HepG2 (cell line): ENCODE results near the gene ESPN. TPM values are rescaled to one million over a fixed set of nuclear protein-coding genes. Genes with fewer than 3 reads are reported as not detected.

Experiments
- ATRX ChIP-seq: sonication (generic); formaldehyde crosslinking; IDR thresholded peaks from 2 replicates; pipeline ENCODE4 v1.4.0; 2020; ENCODE audit warnings: missing genetic modification reagents, borderline replicate concordance
- DMAP1 ChIP-seq: IDR thresholded peaks from 2 replicates; pipeline ENCODE4 v1.6.1; 2016
- FOXA1 ChIP-seq, 2 experiments: fragments of 450-650 bp in 1 of 2; sonication (generic) in 1 of 2; formaldehyde crosslinking in 1 of 2; IDR thresholded peaks; 2 replicates each; pipeline versions ENCODE4 v1.4.0 to v1.6.1; 2016 to 2020; ENCODE audit warnings: missing genetic modification reagents in 1 of 2
- SIX4 ChIP-seq: sonication (generic); formaldehyde crosslinking; IDR thresholded peaks from 2 replicates; pipeline ENCODE4 v1.4.0; 2020; ENCODE audit warnings: missing genetic modification reagents
- SMAD9 ChIP-seq: sonication (generic); formaldehyde crosslinking; IDR thresholded peaks from 2 replicates; pipeline ENCODE4 v1.5.1; 2020; ENCODE audit warnings: mild to moderate bottlenecking, missing genetic modification reagents
- TOPORS ChIP-seq: sonication (generic); formaldehyde crosslinking; IDR thresholded peaks from 2 replicates; pipeline ENCODE4 v1.8.0; 2023; ENCODE audit warnings: mild to moderate bottlenecking, missing genetic modification reagents
- ZNF124 ChIP-seq: sonication (generic); formaldehyde crosslinking; IDR thresholded peaks from 2 replicates; pipeline ENCODE4 v1.4.0; 2020; ENCODE audit warnings: missing genetic modification reagents
- ZNF180 ChIP-seq: sonication (generic); formaldehyde crosslinking; IDR thresholded peaks from 2 replicates; pipeline ENCODE4 v1.4.0; 2020; ENCODE audit warnings: low read depth, missing genetic modification reagents, borderline replicate concordance
- ZNF589 ChIP-seq: sonication (generic); formaldehyde crosslinking; conservative IDR thresholded peaks from 2 replicates; pipeline ENCODE4 v1.8.0; 2022; ENCODE audit warnings: mild to moderate bottlenecking, moderate library complexity, missing genetic modification reagents
- ZNF672 ChIP-seq: sonication (generic); formaldehyde crosslinking; IDR thresholded peaks from 2 replicates; pipeline ENCODE4 v1.8.1; 2022; ENCODE audit warnings: missing genetic modification reagents
- polyA plus RNA-seq, 8 experiments: library from polyadenylated mRNA; depleted of rRNA in 3 of 8; stranded (reverse) in 7 of 8; unstranded in 1 of 8; fragments of >200 nt; fragmentation: Illumina TruSeq in 4 of 8; extraction: Trizol in 4 of 8; gene quantifications; 2 replicates each; pipeline versions ENCODE4 v1.2.1 to v1.2.3, GENCODE V29; 2011 to 2016; ENCODE audit warnings: low read depth in 4 of 8, missing spikeins in 1 of 8, mixed read lengths in 1 of 8; ENCODE audit not compliant: insufficient read depth in 1 of 8
- total RNA-seq, 5 experiments: library from RNA; depleted of rRNA; stranded (reverse); fragments of >200 nt; fragmentation: Illumina TruSeq; extraction: Trizol; gene quantifications; 2 replicates each; pipeline ENCODE4 v1.2.3, GENCODE V29; 2016; ENCODE audit warnings: low read depth in 1 of 5
- TF ChIP-seq, protein P1 (sequence below): sonication (generic); formaldehyde crosslinking; IDR thresholded peaks from 2 replicates; pipeline ENCODE4 v1.8.0; 2022; ENCODE audit warnings: low read depth, missing genetic modification reagents
- TF ChIP-seq, protein P2 (sequence below): IDR thresholded peaks from 2 replicates; pipeline ENCODE4 v1.4.0; 2020; ENCODE audit warnings: mild to moderate bottlenecking, missing genetic modification reagents
- TF ChIP-seq, protein P3 (sequence below): sonication (generic); formaldehyde crosslinking; IDR thresholded peaks from 2 replicates; pipeline ENCODE4 v1.5.1; 2020; ENCODE audit warnings: mild to moderate bottlenecking, missing genetic modification reagents, borderline replicate concordance

The ESPN gene
- total and polyA plus RNA-seq, 2 of the 13 experiments (the other 11 are each of a cell fraction or from before 2014, with no cell fraction given): 48.6 to 54.2 TPM

DNA sequence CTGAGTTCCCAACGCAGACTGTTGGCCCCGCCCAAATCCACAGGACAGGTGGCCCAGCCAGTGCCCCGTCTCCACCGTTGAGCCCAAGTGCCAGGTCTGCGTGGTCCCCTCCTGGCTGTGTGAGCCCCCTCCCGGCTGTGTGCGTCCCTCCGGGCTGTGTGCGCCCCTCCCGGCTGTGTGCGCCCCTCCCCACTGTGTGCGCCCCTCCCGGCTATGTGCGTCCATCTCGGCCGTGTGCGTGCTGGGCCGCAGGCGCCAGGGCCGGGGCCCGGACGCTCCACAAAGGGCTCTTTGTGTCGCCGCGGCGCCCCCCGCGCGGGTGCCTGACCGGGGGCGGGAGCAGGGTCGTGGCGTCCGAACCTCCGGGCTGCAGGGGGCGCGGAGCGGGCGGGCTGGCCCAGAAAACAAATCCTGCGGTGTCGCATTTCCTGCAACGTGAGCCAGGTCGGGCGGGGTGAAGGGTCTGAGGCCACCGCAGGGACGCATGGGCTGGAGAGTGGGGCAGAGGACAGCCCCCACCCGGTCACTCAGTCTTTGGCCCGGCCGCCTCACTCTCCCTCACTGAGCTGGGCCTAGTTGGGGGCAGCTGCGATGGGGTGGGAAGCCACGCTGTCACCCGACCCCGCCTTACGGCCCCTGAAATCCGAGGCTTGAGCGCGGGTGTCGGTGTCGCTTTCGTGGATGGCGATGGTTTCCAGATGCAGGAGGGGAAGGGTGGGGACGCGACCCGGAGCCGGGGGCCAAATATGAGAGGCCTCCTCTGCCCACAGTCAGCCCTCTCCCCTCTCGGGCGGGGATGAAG is 22.6 kb downstream of the ESPN start (continued):
- TF ChIP-seq, protein P1, sequence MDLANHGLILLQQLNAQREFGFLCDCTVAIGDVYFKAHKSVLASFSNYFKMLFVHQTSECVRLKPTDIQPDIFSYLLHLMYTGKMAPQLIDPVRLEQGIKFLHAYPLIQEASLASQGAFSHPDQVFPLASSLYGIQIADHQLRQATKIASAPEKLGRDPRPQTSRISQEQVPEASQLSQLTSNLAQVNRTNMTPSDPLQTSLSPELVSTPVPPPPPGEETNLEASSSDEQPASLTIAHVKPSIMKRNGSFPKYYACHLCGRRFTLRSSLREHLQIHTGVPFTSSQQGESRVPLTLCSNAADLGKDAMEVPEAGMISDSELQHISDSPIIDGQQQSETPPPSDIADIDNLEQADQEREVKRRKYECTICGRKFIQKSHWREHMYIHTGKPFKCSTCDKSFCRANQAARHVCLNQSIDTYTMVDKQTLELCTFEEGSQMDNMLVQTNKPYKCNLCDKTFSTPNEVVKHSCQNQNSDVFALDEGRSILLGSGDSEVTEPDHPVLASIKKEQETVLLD (CRISPR knock-in tag): peak; percentile 87
- TF ChIP-seq ATRX (CRISPR knock-in tag) (no peak), FOXA1 (IDR thresholded peaks at IDR 0.05) (no peak), FOXA1 (CRISPR knock-in tag; IDR thresholded peaks at IDR 0.05) (no peak), SIX4 (CRISPR knock-in tag) (peak; percentile 97), SMAD9 (CRISPR knock-in tag) (peak; percentile 41; the same call in 1 of the 2 replicates), ZNF180 (CRISPR knock-in tag) (no peak), ZNF589 (CRISPR knock-in tag) (peak; percentile 92; the same call in 1 of the 2 replicates), ZNF672 (CRISPR knock-in tag) (peak; percentile 91; the same call in 1 of the 2 replicates), DMAP1 (CRISPR knock-in tag) (peak; percentile 73), ZNF124 (no peak; the same call in 1 of the 2 replicates), TOPORS (CRISPR knock-in tag) (0 out of 2 replicates have a peak, but pooled peaks have one; percentile 26)
- TF ChIP-seq, protein P2, sequence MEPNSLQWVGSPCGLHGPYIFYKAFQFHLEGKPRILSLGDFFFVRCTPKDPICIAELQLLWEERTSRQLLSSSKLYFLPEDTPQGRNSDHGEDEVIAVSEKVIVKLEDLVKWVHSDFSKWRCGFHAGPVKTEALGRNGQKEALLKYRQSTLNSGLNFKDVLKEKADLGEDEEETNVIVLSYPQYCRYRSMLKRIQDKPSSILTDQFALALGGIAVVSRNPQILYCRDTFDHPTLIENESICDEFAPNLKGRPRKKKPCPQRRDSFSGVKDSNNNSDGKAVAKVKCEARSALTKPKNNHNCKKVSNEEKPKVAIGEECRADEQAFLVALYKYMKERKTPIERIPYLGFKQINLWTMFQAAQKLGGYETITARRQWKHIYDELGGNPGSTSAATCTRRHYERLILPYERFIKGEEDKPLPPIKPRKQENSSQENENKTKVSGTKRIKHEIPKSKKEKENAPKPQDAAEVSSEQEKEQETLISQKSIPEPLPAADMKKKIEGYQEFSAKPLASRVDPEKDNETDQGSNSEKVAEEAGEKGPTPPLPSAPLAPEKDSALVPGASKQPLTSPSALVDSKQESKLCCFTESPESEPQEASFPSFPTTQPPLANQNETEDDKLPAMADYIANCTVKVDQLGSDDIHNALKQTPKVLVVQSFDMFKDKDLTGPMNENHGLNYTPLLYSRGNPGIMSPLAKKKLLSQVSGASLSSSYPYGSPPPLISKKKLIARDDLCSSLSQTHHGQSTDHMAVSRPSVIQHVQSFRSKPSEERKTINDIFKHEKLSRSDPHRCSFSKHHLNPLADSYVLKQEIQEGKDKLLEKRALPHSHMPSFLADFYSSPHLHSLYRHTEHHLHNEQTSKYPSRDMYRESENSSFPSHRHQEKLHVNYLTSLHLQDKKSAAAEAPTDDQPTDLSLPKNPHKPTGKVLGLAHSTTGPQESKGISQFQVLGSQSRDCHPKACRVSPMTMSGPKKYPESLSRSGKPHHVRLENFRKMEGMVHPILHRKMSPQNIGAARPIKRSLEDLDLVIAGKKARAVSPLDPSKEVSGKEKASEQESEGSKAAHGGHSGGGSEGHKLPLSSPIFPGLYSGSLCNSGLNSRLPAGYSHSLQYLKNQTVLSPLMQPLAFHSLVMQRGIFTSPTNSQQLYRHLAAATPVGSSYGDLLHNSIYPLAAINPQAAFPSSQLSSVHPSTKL: no peak; the same call in none of the 2 replicates
- TF ChIP-seq, protein P3, sequence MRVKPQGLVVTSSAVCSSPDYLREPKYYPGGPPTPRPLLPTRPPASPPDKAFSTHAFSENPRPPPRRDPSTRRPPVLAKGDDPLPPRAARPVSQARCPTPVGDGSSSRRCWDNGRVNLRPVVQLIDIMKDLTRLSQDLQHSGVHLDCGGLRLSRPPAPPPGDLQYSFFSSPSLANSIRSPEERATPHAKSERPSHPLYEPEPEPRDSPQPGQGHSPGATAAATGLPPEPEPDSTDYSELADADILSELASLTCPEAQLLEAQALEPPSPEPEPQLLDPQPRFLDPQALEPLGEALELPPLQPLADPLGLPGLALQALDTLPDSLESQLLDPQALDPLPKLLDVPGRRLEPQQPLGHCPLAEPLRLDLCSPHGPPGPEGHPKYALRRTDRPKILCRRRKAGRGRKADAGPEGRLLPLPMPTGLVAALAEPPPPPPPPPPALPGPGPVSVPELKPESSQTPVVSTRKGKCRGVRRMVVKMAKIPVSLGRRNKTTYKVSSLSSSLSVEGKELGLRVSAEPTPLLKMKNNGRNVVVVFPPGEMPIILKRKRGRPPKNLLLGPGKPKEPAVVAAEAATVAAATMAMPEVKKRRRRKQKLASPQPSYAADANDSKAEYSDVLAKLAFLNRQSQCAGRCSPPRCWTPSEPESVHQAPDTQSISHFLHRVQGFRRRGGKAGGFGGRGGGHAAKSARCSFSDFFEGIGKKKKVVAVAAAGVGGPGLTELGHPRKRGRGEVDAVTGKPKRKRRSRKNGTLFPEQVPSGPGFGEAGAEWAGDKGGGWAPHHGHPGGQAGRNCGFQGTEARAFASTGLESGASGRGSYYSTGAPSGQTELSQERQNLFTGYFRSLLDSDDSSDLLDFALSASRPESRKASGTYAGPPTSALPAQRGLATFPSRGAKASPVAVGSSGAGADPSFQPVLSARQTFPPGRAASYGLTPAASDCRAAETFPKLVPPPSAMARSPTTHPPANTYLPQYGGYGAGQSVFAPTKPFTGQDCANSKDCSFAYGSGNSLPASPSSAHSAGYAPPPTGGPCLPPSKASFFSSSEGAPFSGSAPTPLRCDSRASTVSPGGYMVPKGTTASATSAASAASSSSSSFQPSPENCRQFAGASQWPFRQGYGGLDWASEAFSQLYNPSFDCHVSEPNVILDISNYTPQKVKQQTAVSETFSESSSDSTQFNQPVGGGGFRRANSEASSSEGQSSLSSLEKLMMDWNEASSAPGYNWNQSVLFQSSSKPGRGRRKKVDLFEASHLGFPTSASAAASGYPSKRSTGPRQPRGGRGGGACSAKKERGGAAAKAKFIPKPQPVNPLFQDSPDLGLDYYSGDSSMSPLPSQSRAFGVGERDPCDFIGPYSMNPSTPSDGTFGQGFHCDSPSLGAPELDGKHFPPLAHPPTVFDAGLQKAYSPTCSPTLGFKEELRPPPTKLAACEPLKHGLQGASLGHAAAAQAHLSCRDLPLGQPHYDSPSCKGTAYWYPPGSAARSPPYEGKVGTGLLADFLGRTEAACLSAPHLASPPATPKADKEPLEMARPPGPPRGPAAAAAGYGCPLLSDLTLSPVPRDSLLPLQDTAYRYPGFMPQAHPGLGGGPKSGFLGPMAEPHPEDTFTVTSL (CRISPR knock-in tag): peak; percentile 49; the same call in 1 of the 2 replicates
